ENCODE measurements around the gene MPP3. TPM values are rescaled to one million over a fixed set of nuclear protein-coding genes. Genes with fewer than 3 reads are reported as not detected.

The MPP3 gene
- total RNA-seq, 3 donors from 2014 or later (not counting 1 experiment from before 2014, with no cell fraction given), result not detected

DNA sequence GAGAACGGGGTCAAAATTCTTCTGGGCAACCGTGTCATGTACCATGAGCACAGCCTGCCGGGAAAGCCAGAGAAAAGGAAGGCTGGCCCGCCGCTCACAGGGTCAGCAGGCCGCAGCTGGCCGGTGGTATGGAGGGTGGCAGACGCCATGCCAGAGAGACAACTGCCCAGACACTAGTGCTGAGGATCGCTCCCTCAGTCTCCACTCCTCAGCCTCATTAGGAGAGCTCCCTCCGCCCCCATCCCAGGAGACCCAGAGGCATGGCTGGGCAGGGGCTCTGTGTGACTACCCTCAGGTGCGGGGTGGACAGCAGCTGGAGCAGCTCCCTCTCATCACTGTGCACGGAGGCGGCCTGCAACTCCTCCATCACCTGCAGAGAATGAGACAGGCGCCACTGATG, 3.2 kb downstream of the MPP3 start:
- Histone ChIP-seq H3K27me3 (ENCODE audit: control insufficient read depth, insufficient read depth, low read length) (peaks cover 20% of the 10 kb centered on the region), H3K4me3 (ENCODE audit: low read length) (no peak overlapping the region), H3K4me1 (ENCODE audit: control insufficient read depth, insufficient read depth, low read length) (peaks cover 12% of the 10 kb centered on the region), H3K27ac (ENCODE audit: low read length) (no peak overlapping the region), H3K9me3 (ENCODE audit: control insufficient read depth, insufficient read depth, low read length) (no peaks in the 10 kb centered on the region), H3K36me3 (ENCODE audit: control insufficient read depth, insufficient read depth, low read length) (no peaks in the 10 kb centered on the region)
- DNase-seq, result no peak
- Mint-ChIP-seq H3K27me3 (ENCODE audit: low read depth in 2 of 2) (peaks cover 20 to 24% of the 10 kb centered on the region in 2 donors), H3K4me1 (peaks cover 10 to 13% of the 10 kb centered on the region in 2 donors), H3K4me3 (no peak overlapping the region), H3K27ac (no peak overlapping the region), H3K9me3 (no peaks in the 10 kb centered on the region), H3K36me3 (no peaks in the 10 kb centered on the region)
- no peak for TF ChIP-seq CTCF (IDR thresholded peaks at IDR 0.05)
- no peak for ATAC-seq
- WGBS (ENCODE audit: insufficient coverage), result 94% methylated on average over 14 of the region's 14 CpGs
- intact Hi-C loops (cut with micrococcal nuclease), result no loop called here

DNA sequence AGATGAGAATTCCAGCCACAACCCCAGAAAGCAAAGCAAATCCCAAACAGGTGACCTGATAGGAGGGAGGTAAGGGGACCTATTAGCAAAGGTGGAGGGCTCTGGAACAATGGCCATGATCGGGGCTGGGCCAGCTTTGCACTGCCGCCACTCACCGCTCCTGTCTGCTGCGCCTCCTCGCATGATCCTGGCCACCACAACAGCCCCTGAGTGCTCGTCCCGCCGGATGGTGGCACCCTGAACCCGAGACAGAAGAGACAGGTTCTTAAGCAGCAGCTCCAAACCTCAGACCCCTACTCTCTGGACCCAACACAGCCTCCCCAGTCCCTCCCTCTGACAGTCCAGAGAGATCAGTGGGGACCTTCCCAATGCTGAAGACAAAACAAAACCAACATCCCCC, 5.3 kb downstream of the MPP3 start:
- Histone ChIP-seq H3K4me3 (ENCODE audit: low read length) (no peak overlapping the region), H3K27me3 (ENCODE audit: control insufficient read depth, insufficient read depth, low read length) (peaks cover 5% of the 10 kb centered on the region), H3K27ac (ENCODE audit: low read length) (no peak overlapping the region), H3K9me3 (ENCODE audit: control insufficient read depth, insufficient read depth, low read length) (no peaks in the 10 kb centered on the region), H3K36me3 (ENCODE audit: control insufficient read depth, insufficient read depth, low read length) (no peaks in the 10 kb centered on the region), H3K4me1 (ENCODE audit: control insufficient read depth, insufficient read depth, low read length) (peaks cover 4% of the 10 kb centered on the region)
- DNase-seq, result no peak
- H3K4me1 Mint-ChIP-seq, result peaks cover 5% of the 10 kb centered on the region in 2 donors
- ATAC-seq, result no peak
- intact Hi-C loops (cut with micrococcal nuclease), result no loop called here
- no peaks in the 10 kb centered on the region for H3K9me3 Mint-ChIP-seq
- WGBS (ENCODE audit: insufficient coverage), result 92% methylated on average over 9 of the region's 9 CpGs
- no peak for TF ChIP-seq CTCF (IDR thresholded peaks at IDR 0.05)
- peaks cover 9 to 11% of the 10 kb centered on the region in 2 donors for H3K27me3 Mint-ChIP-seq (ENCODE audit: low read depth in 2 of 2)
- no peak overlapping the region for H3K27ac Mint-ChIP-seq
- no peak overlapping the region for H3K4me3 Mint-ChIP-seq
- no peaks in the 10 kb centered on the region for H3K36me3 Mint-ChIP-seq

GRCh38 chr17:43826206-43826605, 6.7 kb downstream of the MPP3 start:
- Mint-ChIP-seq H3K9me3 (no peaks in the 10 kb centered on the region), H3K4me1 (peaks cover 0 to 5% of the 10 kb centered on the region in 2 donors), H3K36me3 (no peaks in the 10 kb centered on the region), H3K27me3 (ENCODE audit: low read depth in 2 of 2) (peaks cover 3 to 14% of the 10 kb centered on the region in 2 donors), H3K4me3 (no peak overlapping the region), H3K27ac (no peak overlapping the region)
- H3K27me3 ChIP-seq (ENCODE audit: control insufficient read depth, insufficient read depth, low read length), result no peaks in the 10 kb centered on the region
- no peaks in the 10 kb centered on the region for H3K9me3 ChIP-seq (ENCODE audit: control insufficient read depth, insufficient read depth, low read length)
- no peak overlapping the region for H3K27ac ChIP-seq (ENCODE audit: low read length)
- ATAC-seq, result no peak
- 92% methylated on average over 6 of the region's 7 CpGs for WGBS (ENCODE audit: insufficient coverage)
- H3K4me1 ChIP-seq (ENCODE audit: control insufficient read depth, insufficient read depth, low read length), result no peaks in the 10 kb centered on the region
- intact Hi-C loops (cut with micrococcal nuclease), result no loop called here
- H3K36me3 ChIP-seq (ENCODE audit: control insufficient read depth, insufficient read depth, low read length), result no peaks in the 10 kb centered on the region
- TF ChIP-seq CTCF (IDR thresholded peaks at IDR 0.05), result no peak
- H3K4me3 ChIP-seq (ENCODE audit: low read length), result no peak overlapping the region
- no peak for DNase-seq

DNA sequence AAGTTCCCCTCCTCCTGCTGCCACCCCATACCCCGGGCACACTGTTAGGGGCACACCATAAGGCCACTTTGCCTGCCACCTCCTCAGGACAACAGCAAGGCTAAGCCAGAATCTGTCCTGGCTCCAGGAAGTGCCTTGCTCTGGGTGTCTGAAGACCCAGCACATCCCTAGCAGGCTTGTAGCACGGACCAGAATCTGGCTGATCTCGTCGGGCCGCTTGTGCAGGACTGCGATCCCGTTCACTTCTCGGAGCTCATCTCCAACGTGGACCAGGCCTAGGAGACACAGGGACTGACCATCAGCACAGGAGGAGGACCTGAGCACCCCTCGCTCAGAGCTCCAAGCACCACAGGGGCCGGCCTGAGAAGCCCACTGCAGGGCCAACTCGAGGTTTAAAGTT, 7.4 kb downstream of the MPP3 start:
- Mint-ChIP-seq H3K9me3 (no peaks in the 10 kb centered on the region), H3K4me3 (no peak overlapping the region), H3K27me3 (ENCODE audit: low read depth in 2 of 2) (peaks cover 3 to 14% of the 10 kb centered on the region in 2 donors), H3K36me3 (no peaks in the 10 kb centered on the region), H3K4me1 (no peaks in the 10 kb centered on the region), H3K27ac (no peak overlapping the region)
- no peak for DNase-seq
- no peaks in the 10 kb centered on the region for H3K9me3 ChIP-seq (ENCODE audit: control insufficient read depth, insufficient read depth, low read length)
- ATAC-seq, result no peak
- H3K36me3 ChIP-seq (ENCODE audit: control insufficient read depth, insufficient read depth, low read length), result no peaks in the 10 kb centered on the region
- no peak overlapping the region for H3K4me3 ChIP-seq (ENCODE audit: low read length)
- intact Hi-C loops (cut with micrococcal nuclease), result no loop called here
- no peak overlapping the region for H3K27ac ChIP-seq (ENCODE audit: low read length)
- H3K4me1 ChIP-seq (ENCODE audit: control insufficient read depth, insufficient read depth, low read length), result no peaks in the 10 kb centered on the region
- no peaks in the 10 kb centered on the region for H3K27me3 ChIP-seq (ENCODE audit: control insufficient read depth, insufficient read depth, low read length)
- WGBS (ENCODE audit: insufficient coverage), result 90% methylated on average over 12 of the region's 12 CpGs
- TF ChIP-seq CTCF (IDR thresholded peaks at IDR 0.05), result no peak
